K562 (cell line): ENCODE data around the gene SEZ6L. TPM values are rescaled to one million over a fixed set of nuclear protein-coding genes. Genes with fewer than 3 reads are reported as not detected.
A peak's percentile ranks its signal among the peaks of the same experiment; 100 is the strongest.

Experiments used
- ATAC-seq: fragments of 200-7000 bp; cut with Tn5 transposase; 3 replicates; pipeline ENCODE4 v1.9.1; 2020; ENCODE audit warnings: moderate library complexity
- BruUV-seq: library from RNA; stranded (reverse); fragments of 400-500 nt; replicated peaks from 2 replicates; lab custom pipeline; 2021; lab: Mats Ljungman, UMichigan
- CTCF ChIA-PET: fragments of 300-600 bp; formaldehyde crosslinking; extraction: SDS; loops from one replicate; lab custom pipeline; 2021; ENCODE audit warnings: low intra/inter-chr PET ratio; lab: Yijun Ruan, JAX
- POLR2A ChIA-PET: fragments of 300-600, 350-650 bp; sonication (Branson Sonifier 250); formaldehyde crosslinking; extraction: SDS; loops from one replicate; lab custom pipeline; 2021; ENCODE audit warnings: antibody characterized with exemption, inconsistent platforms; lab: Yijun Ruan, JAX
- DNase-seq, 4 experiments: peaks; one replicate each; pipeline versions ENCODE4 v3.0.0 to v3.0.0-alpha.2; 2011 to 2018; ENCODE audit warnings: low spot score in 3 of 4, mixed read lengths in 3 of 4; ENCODE audit errors: extremely low read depth in 1 of 4
- FAIRE-seq: peaks from 2 replicates; lab custom pipeline; 2011; peaks lifted over from hg19 to GRCh38; lab: Jason Lieb, UNC
- H2AFZ ChIP-seq: 2 replicates; pipeline ENCODE4 v1.6.0; 2011; ENCODE audit warnings: low read depth, low read length, control low read depth, inconsistent platforms
- H3K27ac ChIP-seq: fragments of 200-600 bp; 3 replicates; pipeline ENCODE4 v1.8.0; 2011; ENCODE audit warnings: low read depth, mild to moderate bottlenecking, control low read depth, inconsistent platforms, low read length, moderate library complexity, mixed read lengths; ENCODE audit errors: extremely low read depth
- H3K27me3 ChIP-seq, 2 experiments: fragments of 300-600 bp in 1 of 2; 2 replicates in 1 of 2; 3 replicates in 1 of 2; pipeline versions ENCODE4 v1.6.0 to v1.8.0; 2011; ENCODE audit warnings: inconsistent platforms in 2 of 2, low read length in 2 of 2, mild to moderate bottlenecking in 1 of 2, mixed read lengths in 1 of 2, moderate library complexity in 1 of 2; ENCODE audit not compliant: control insufficient read depth in 2 of 2, insufficient read depth in 2 of 2
- H3K36me3 ChIP-seq: fragments of 300-600 bp; 3 replicates; pipeline ENCODE4 v1.8.0; 2011; ENCODE audit warnings: mild to moderate bottlenecking, low read length, inconsistent platforms; ENCODE audit not compliant: control insufficient read depth, insufficient read depth
- H3K4me1 ChIP-seq, 2 experiments: fragments of 200-600 bp in 1 of 2; replicated peaks in 1 of 2; 2 replicates in 1 of 2; 3 replicates in 1 of 2; pipeline versions ENCODE4 v1.5.1 to v1.8.0; 2011; ENCODE audit warnings: inconsistent platforms in 2 of 2, low read length in 2 of 2, mild to moderate bottlenecking in 1 of 2, mixed read lengths in 1 of 2, moderate library complexity in 1 of 2; ENCODE audit not compliant: control insufficient read depth in 2 of 2, insufficient read depth in 2 of 2
- H3K4me2 ChIP-seq: 2 replicates; pipeline ENCODE4 v1.6.1; 2011; ENCODE audit warnings: low read length, control low read depth, inconsistent platforms, mixed read lengths; ENCODE audit not compliant: insufficient read depth
- H3K4me3 ChIP-seq: fragments of 200-600 bp; sonication (generic), shearing (Covaris generic); 2 replicates; pipeline ENCODE4 v1.5.1; 2016; ENCODE audit warnings: control low read depth, inconsistent platforms
- H3K79me2 ChIP-seq: fragments of 200-600 bp; 3 replicates; pipeline ENCODE4 v1.8.0; 2011; ENCODE audit warnings: low read length, inconsistent platforms; ENCODE audit not compliant: control insufficient read depth, insufficient read depth
- H3K9ac ChIP-seq, 2 experiments: 2 replicates each; pipeline versions ENCODE4 v1.6.0 to v1.6.1; 2011; ENCODE audit warnings: low read depth in 2 of 2, low read length in 2 of 2, control low read depth in 1 of 2, inconsistent platforms in 1 of 2, mild to moderate bottlenecking in 1 of 2, mixed read lengths in 1 of 2; ENCODE audit not compliant: insufficient read depth in 1 of 2
- H3K9me1 ChIP-seq: one replicate; pipeline ENCODE4 v1.6.0; 2011; ENCODE audit warnings: inconsistent platforms, mild to moderate bottlenecking, low read length, moderate library complexity; ENCODE audit not compliant: control insufficient read depth, insufficient read depth
- H3K9me3 ChIP-seq: replicated peaks from 2 replicates; pipeline ENCODE4 v1.5.1; 2011; ENCODE audit warnings: low read depth, low read length, inconsistent platforms; ENCODE audit not compliant: control insufficient read depth, insufficient read depth
- H4K20me1 ChIP-seq: replicated peaks from 2 replicates; pipeline ENCODE4 v1.6.1; 2011; ENCODE audit warnings: low read length, inconsistent platforms, mixed read lengths; ENCODE audit not compliant: control insufficient read depth, insufficient read depth
- BRCA1 ChIP-seq, 2 experiments: fragments of 450-650 bp in 1 of 2; sonication (generic) in 1 of 2; formaldehyde crosslinking in 1 of 2; IDR thresholded peaks; 2 replicates each; pipeline versions ENCODE4 v1.5.0 to v1.6.1; 2017 to 2020; ENCODE audit warnings: mild to moderate bottlenecking in 1 of 2, missing genetic modification reagents in 1 of 2
- SMAD4 ChIP-seq: fragments of 250-450 bp; sonication (Bioruptor Pico); conservative IDR thresholded peaks from 2 replicates; pipeline ENCODE4 v1.8.0; 2021; ENCODE audit warnings: inconsistent platforms, mild to moderate bottlenecking, moderate library complexity
- TAL1 ChIP-seq: fragments of 450-650 bp; IDR thresholded peaks from 2 replicates; pipeline ENCODE4 v1.6.1; 2016; ENCODE audit warnings: mild to moderate bottlenecking
- TBL1XR1 ChIP-seq, 2 experiments: IDR thresholded peaks; 2 replicates each; pipeline ENCODE4 v1.6.1; 2012; ENCODE audit warnings: improper control_type of control experiment in 2 of 2, low read length in 2 of 2, mild to moderate bottlenecking in 1 of 2
- TCFL5 ChIP-seq: fragments of 250-450 bp; sonication (Bioruptor Pico); conservative IDR thresholded peaks from 2 replicates; pipeline ENCODE4 v1.6.1; 2021; ENCODE audit warnings: mild to moderate bottlenecking, moderate library complexity, matching md5 sums
- ZBTB7A ChIP-seq: IDR thresholded peaks from 2 replicates; pipeline ENCODE4 v1.6.1; 2011; ENCODE audit warnings: low read depth, mild to moderate bottlenecking, low read length, moderate library complexity, borderline replicate concordance; ENCODE audit not compliant: control insufficient read depth
- ZNF551 ChIP-seq: fragments of 250-450 bp; sonication (Bioruptor Pico); IDR thresholded peaks from 2 replicates; pipeline ENCODE4 v1.5.0; 2021; ENCODE audit warnings: mild to moderate bottlenecking, moderate library complexity
- ZNF780A ChIP-seq: fragments of 250-450 bp; sonication (Bioruptor Pico); IDR thresholded peaks from 2 replicates; pipeline ENCODE4 v1.5.0; 2021; ENCODE audit warnings: mild to moderate bottlenecking
- WGBS: fragments of 100-300 bp; shearing (Covaris generic); methylation state at CpG from one replicate; pipeline ENCODE4 v1.1.6; 2016; ENCODE audit warnings: low coverage, mixed read lengths; ENCODE audit not compliant: insufficient coverage; ENCODE audit errors: missing lambda C conversion rate; 5-methylcytosine and 5-hydroxymethylcytosine counted together
- in situ Hi-C: fragments of 300-500 bp; cut with MboI; formaldehyde crosslinking; loops from 4 replicates; pipeline ENCODE4 v1.15.0; 2018; ENCODE audit warnings: inconsistent platforms, mixed read lengths
- intact Hi-C: fragments of 100-400 bp; cut with micrococcal nuclease; formaldehyde crosslinking; loops from 2 replicates; pipeline ENCODE4 v1.14.2; 2022
- polyA plus RNA-seq, 8 experiments: library from polyadenylated mRNA; depleted of rRNA in 4 of 8; stranded (reverse) in 5 of 8; unstranded in 3 of 8; fragments of >200 nt; fragmentation: Nextera tagmentation in 2 of 8; fragmentation: Illumina TruSeq in 1 of 8; extraction: Ambion mirVana in 2 of 8; extraction: Trizol in 1 of 8; gene quantifications; 2 replicates each; pipeline versions ENCODE4 v1.2.1 to v1.2.3, GENCODE V29; 2011 to 2014; ENCODE audit warnings: inconsistent platforms in 1 of 8, missing spikeins in 1 of 8
- total RNA-seq, 7 experiments: library from RNA; depleted of rRNA in 6 of 7; stranded (reverse); fragments of >200 nt in 6 of 7; fragmentation: Illumina TruSeq in 2 of 7; extraction: Trizol in 2 of 7; gene quantifications; 2 replicates each; pipeline versions ENCODE4 v1.2.1 to v1.2.3, GENCODE V29; 2011 to 2021; ENCODE audit warnings: low replicate concordance in 1 of 7
- TF ChIP-seq, protein P1 (sequence below): sonication (generic); formaldehyde crosslinking; IDR thresholded peaks from 2 replicates; pipeline ENCODE4 v1.8.1; 2022; ENCODE audit warnings: missing genetic modification reagents
- TF ChIP-seq, protein P2 (sequence below): fragments of 250-450 bp; sonication (Bioruptor Pico); IDR thresholded peaks from 2 replicates; pipeline ENCODE4 v1.8.0; 2021; ENCODE audit warnings: moderate library complexity, mild to moderate bottlenecking, inconsistent platforms

SEZ6L gene
- total and polyA plus RNA-seq, 9 of the 15 experiments (the other 6 are each of a cell fraction or from before 2014, with no cell fraction given) = not detected

DNA sequence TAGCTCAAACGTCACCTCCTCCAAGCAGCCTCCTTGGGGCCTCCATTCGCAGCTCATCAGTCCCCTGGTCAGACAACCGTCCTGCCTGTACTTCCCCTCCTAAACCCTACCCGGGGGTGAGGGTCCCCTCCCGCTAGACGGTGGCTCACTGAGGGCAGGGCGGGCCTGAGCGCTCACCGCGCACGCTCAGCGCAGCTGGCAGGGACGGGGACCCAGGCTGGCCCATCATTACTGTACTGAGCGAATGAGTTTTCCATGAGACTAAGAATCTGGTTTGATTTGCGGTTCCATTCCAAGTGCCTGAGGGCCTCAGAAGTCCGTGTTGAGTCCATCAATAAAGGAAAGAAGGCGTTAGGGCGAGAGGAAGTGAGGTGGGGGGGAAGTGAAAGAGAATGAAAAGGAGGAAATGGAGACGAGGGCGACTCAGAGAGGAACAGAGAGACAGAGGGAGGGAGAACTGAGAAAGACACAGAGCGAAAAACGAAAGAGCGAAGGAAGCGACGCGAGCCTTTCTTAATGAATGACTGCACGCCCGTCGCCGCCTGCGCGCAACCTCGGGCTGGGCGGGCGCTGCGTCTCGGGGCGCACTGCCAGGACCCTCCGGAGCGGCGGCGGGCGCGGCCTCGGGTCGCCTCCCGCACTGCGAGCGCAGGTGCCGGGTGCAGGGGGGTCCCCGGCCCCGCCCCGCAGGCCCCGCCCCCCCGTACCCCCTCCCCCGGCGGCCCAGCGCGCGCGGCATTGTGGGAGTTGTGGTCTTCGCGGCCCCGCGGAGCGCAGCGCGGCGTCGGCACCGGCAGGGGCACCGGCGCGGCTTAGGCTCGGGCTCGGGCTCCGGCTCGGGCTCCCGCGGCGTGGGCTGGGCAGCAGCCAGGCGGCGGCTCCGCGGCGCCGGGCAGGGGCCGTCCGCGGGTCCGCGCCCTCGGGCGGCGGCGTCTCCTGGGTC is 259.5 kb downstream of the SEZ6L start, which contains the start of gene ASPHD2:
ASPHD2 (plus strand) TSS at position 746 of the 943 bp plus-strand sequence. CDS start 4,356 bp downstream, outside the sequence.
- Histone ChIP-seq H3K27ac (peak within 1 kb of the TSS; percentile 12; the same call in 1 of the 3 replicates), H3K9me3 (no peaks in the 10 kb centered on the region), H2AFZ (peak within 1 kb of the TSS; percentile 97), H4K20me1 (no peaks in the 10 kb centered on the region), H3K4me2 (peak within 1 kb of the TSS; percentile 80), H3K36me3 (no peaks in the 10 kb centered on the region), H3K27me3 (peaks cover 0 to 6% of the 10 kb centered on the region in 2 experiments; a peak in 2 of 5 replicates), H3K9ac (peak within 1 kb of the TSS; percentile 63 to 90), H3K4me1 (peaks cover 0 to 24% of the 10 kb centered on the region in 2 experiments; a peak in 2 of 5 replicates), H3K4me3 (peak within 1 kb of the TSS; percentile 48), H3K9me1 (no peaks in the 10 kb centered on the region), H3K79me2 (no peaks in the 10 kb centered on the region)
- in situ Hi-C loops (no loop called here), intact Hi-C loops (no loop called here)
- WGBS = 5% methylated on average over 42 of the region's 96 CpGs
- ATAC-seq (peak; percentile 89), DNase-seq (peak; percentile 61 to 83 (median 78)), FAIRE-seq (peak; percentile 6)
- ChIA-PET CTCF (no interaction called here), POLR2A (interaction anchor here (0.8 kb wide), 1 partner anchor 9 kb away, joined by 3 read pairs; no protein-coding TSS in a partner anchor)
- no TSS peak for BruUV-seq
- TF ChIP-seq, protein P1, sequence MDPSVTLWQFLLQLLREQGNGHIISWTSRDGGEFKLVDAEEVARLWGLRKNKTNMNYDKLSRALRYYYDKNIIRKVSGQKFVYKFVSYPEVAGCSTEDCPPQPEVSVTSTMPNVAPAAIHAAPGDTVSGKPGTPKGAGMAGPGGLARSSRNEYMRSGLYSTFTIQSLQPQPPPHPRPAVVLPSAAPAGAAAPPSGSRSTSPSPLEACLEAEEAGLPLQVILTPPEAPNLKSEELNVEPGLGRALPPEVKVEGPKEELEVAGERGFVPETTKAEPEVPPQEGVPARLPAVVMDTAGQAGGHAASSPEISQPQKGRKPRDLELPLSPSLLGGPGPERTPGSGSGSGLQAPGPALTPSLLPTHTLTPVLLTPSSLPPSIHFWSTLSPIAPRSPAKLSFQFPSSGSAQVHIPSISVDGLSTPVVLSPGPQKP = no peak
- no peak for TF ChIP-seq ZNF780A (CRISPR knock-in tag)
- TF ChIP-seq TCFL5 = no peak
- TF ChIP-seq TBL1XR1 (IDR thresholded peaks at IDR 0.05; ENCODE audit: low read length in 2 of 2) = no peak
- TF ChIP-seq SMAD4 (CRISPR knock-in tag) = no peak
- no peak for TF ChIP-seq BRCA1 (IDR thresholded peaks at IDR 0.05)
- TF ChIP-seq BRCA1 (CRISPR knock-in tag; IDR thresholded peaks at IDR 0.05) = no peak
- no peak for TF ChIP-seq ZNF551 (CRISPR knock-in tag)
- no peak for TF ChIP-seq TAL1
- peak; percentile 44; the same call in 1 of the 2 replicates for TF ChIP-seq ZBTB7A
- TF ChIP-seq, protein P2, sequence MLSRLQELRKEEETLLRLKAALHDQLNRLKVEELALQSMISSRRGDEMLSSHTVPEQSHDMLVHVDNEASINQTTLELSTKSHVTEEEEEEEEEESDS (CRISPR knock-in tag) = no peak
